Sigmoid colon (tissue), 7 donors: ENCODE data around the gene NAA35. TPM values are rescaled to one million over a fixed set of nuclear protein-coding genes. Genes with fewer than 3 reads are reported as not detected.

Experiments
- DNase-seq: peaks from one replicate; pipeline ENCODE4 v3.0.0-alpha.2; 2019
- H3K27ac ChIP-seq, 4 donors: fragments of 200-600 bp; sonication (generic); one replicate each; pipeline ENCODE4 v1.5.1; 2016 to 2019; ENCODE audit warnings: mild to moderate bottlenecking in 1 of 4
- H3K27me3 ChIP-seq, 3 donors: fragments of 200-600 bp; sonication (generic); one replicate each; pipeline ENCODE4 v1.5.1; 2019; ENCODE audit warnings: mild to moderate bottlenecking in 1 of 3
- H3K36me3 ChIP-seq, 4 donors: fragments of 200-600 bp; sonication (generic); one replicate each; pipeline ENCODE4 v1.5.1; 2016 to 2019
- H3K4me1 ChIP-seq, 4 donors: fragments of 200-600 bp; sonication (generic); one replicate each; pipeline ENCODE4 v1.5.1; 2017 to 2019
- H3K4me3 ChIP-seq, 4 donors: fragments of 200-600 bp; sonication (generic); one replicate each; pipeline ENCODE4 v1.5.1; 2017 to 2019; ENCODE audit warnings: mild to moderate bottlenecking in 2 of 4, moderate library complexity in 1 of 4
- H3K9me3 ChIP-seq, 4 donors: fragments of 200-600 bp in 3 of 4; sonication (generic) in 3 of 4; one replicate each; pipeline versions ENCODE4 v1.5.1 to v1.6.1; 2013 to 2019
- EP300 ChIP-seq, 4 donors: sonication (generic); formaldehyde crosslinking; IDR thresholded peaks; one replicate each; pipeline ENCODE4 v1.6.1; 2017; ENCODE audit warnings: antibody characterized with exemption in 4 of 4
- POLR2A ChIP-seq, 2 donors: fragments of 450-650 bp; IDR thresholded peaks; one replicate each; pipeline ENCODE4 v1.6.1; 2016; ENCODE audit warnings: antibody characterized with exemption in 2 of 2, mild to moderate bottlenecking in 2 of 2, moderate library complexity in 2 of 2
- POLR2AphosphoS5 ChIP-seq, 4 donors: sonication (generic); formaldehyde crosslinking; IDR thresholded peaks; one replicate each; pipeline ENCODE4 v1.6.1; 2017; ENCODE audit warnings: antibody characterized with exemption in 4 of 4
- WGBS, 2 donors: extraction: QIAGEN DNeasy Blood & Tissue Kit; methylation state at CpG; one replicate each; pipeline ENCODE4 v1.1.7; 2013; 5-methylcytosine and 5-hydroxymethylcytosine counted together
- intact Hi-C: fragments of 100-400 bp; cut with DNase I; formaldehyde crosslinking; loops from one replicate; pipeline ENCODE4 v1.15.1; 2023
- polyA plus RNA-seq, 3 donors: library from polyadenylated mRNA; stranded (reverse); fragments of 200-250 nt; gene quantifications; one replicate each; pipeline ENCODE4 v1.2.3, GENCODE V29; 2013
- total RNA-seq, 4 donors: library from RNA; depleted of rRNA; stranded (reverse); fragments of >200 nt; gene quantifications; one replicate each; pipeline ENCODE4 v1.1.0, GENCODE V29; 2016
- TF ChIP-seq, protein P1 (sequence below), 4 experiments: fragments of 450-650 bp in 3 of 4; fragments of 200-600 bp in 1 of 4; IDR thresholded peaks; one replicate each; pipeline ENCODE4 v1.5.1; 2016 to 2019; ENCODE audit warnings: antibody characterized with exemption in 4 of 4, mild to moderate bottlenecking in 3 of 4, moderate library complexity in 2 of 4
- donor health status: healthy with polysubstance abuse.
- donor health status: Bipolar disorder and iron deficiency.
- donor health status: healthy.

The NAA35 gene
- total and polyA plus RNA-seq, 7 donors, result 13.2 to 31.6 (median 19.5) TPM

GRCh38 chr9:86061972-86062739, 121.2 kb downstream of the NAA35 start:
- H3K27me3 ChIP-seq, result no peaks in the 10 kb centered on the region
- intact Hi-C loops, result no loop called here
- WGBS, 2 donors, result 39 to 71% methylated on average over 11 of the region's 11 CpGs
- H3K4me3 ChIP-seq, result no peak overlapping the region
- no peak overlapping the region for H3K27ac ChIP-seq
- TF ChIP-seq POLR2A (IDR thresholded peaks at IDR 0.05) (no peak), EP300 (IDR thresholded peaks at IDR 0.05) (no peak), POLR2AphosphoS5 (IDR thresholded peaks at IDR 0.05) (no peak)
- TF ChIP-seq, protein P1, sequence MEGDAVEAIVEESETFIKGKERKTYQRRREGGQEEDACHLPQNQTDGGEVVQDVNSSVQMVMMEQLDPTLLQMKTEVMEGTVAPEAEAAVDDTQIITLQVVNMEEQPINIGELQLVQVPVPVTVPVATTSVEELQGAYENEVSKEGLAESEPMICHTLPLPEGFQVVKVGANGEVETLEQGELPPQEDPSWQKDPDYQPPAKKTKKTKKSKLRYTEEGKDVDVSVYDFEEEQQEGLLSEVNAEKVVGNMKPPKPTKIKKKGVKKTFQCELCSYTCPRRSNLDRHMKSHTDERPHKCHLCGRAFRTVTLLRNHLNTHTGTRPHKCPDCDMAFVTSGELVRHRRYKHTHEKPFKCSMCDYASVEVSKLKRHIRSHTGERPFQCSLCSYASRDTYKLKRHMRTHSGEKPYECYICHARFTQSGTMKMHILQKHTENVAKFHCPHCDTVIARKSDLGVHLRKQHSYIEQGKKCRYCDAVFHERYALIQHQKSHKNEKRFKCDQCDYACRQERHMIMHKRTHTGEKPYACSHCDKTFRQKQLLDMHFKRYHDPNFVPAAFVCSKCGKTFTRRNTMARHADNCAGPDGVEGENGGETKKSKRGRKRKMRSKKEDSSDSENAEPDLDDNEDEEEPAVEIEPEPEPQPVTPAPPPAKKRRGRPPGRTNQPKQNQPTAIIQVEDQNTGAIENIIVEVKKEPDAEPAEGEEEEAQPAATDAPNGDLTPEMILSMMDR (IDR thresholded peaks at IDR 0.05), result no peak
- no peaks in the 10 kb centered on the region for H3K9me3 ChIP-seq
- no peaks in the 10 kb centered on the region for H3K4me1 ChIP-seq
- H3K36me3 ChIP-seq, result no peaks in the 10 kb centered on the region
- DNase-seq, result no peak

GRCh38 chr9:86062845-86063693, 122.1 kb downstream of the NAA35 start:
- Histone ChIP-seq H3K27me3 (no peaks in the 10 kb centered on the region), H3K4me3 (no peak overlapping the region), H3K4me1 (no peaks in the 10 kb centered on the region), H3K9me3 (no peaks in the 10 kb centered on the region), H3K27ac (no peak overlapping the region), H3K36me3 (no peaks in the 10 kb centered on the region)
- TF ChIP-seq EP300 (IDR thresholded peaks at IDR 0.05), result no peak
- no peak for TF ChIP-seq POLR2AphosphoS5 (IDR thresholded peaks at IDR 0.05)
- TF ChIP-seq, protein P1 (IDR thresholded peaks at IDR 0.05), result no peak
- no peak for TF ChIP-seq POLR2A (IDR thresholded peaks at IDR 0.05)
- WGBS, 2 donors, result 23 to 69% methylated on average over 16 of the region's 16 CpGs
- intact Hi-C loops, result no loop called here
- no peak for DNase-seq

- 32 to 82% methylated on average over 2 of the region's 2 CpGs for WGBS, 2 donors
- H3K4me3 ChIP-seq, result no peak overlapping the region
- H3K4me1 ChIP-seq, result no peaks in the 10 kb centered on the region
- H3K9me3 ChIP-seq, result no peaks in the 10 kb centered on the region
- H3K36me3 ChIP-seq, result no peaks in the 10 kb centered on the region
- H3K27me3 ChIP-seq, result no peaks in the 10 kb centered on the region
- no peak overlapping the region for H3K27ac ChIP-seq
- intact Hi-C loops, result no loop called here
- no peak for DNase-seq
- TF ChIP-seq EP300 (IDR thresholded peaks at IDR 0.05) (no peak), POLR2AphosphoS5 (IDR thresholded peaks at IDR 0.05) (no peak), POLR2A (IDR thresholded peaks at IDR 0.05) (no peak)
- TF ChIP-seq, protein P1 (IDR thresholded peaks at IDR 0.05), result no peak
Measured at GRCh38 chr9:86064220-86064619, 123.3 kb downstream of the NAA35 start.

GRCh38 chr9:86069206-86069869, 128.4 kb downstream of the NAA35 start:
- Histone ChIP-seq H3K9me3 (no peaks in the 10 kb centered on the region), H3K27ac (no peak overlapping the region), H3K4me3 (no peak overlapping the region), H3K4me1 (peaks cover 0 to 4% (median 0%) of the 10 kb centered on the region in 4 donors), H3K36me3 (no peaks in the 10 kb centered on the region), H3K27me3 (no peaks in the 10 kb centered on the region)
- intact Hi-C loops, result no loop called here
- WGBS, 2 donors, result 81 to 85% methylated on average over 7 of the region's 7 CpGs
- no peak for TF ChIP-seq POLR2A (IDR thresholded peaks at IDR 0.05)
- TF ChIP-seq POLR2AphosphoS5 (IDR thresholded peaks at IDR 0.05), result no peak
- no peak for TF ChIP-seq EP300 (IDR thresholded peaks at IDR 0.05)
- TF ChIP-seq, protein P1 (IDR thresholded peaks at IDR 0.05), result no peak
- no peak for DNase-seq

Other genes starting within 250 kb of the NAA35 start
- 10 to 100 TPM; 17.1 to 24.7 (median 19.3) TPM for gene AGTPBP1, start 199.2 kb upstream of the NAA35 start, total RNA-seq
- 1 to 10 TPM; 3.6 to 5.5 (median 3.7) TPM for gene AGTPBP1, start 199.2 kb upstream of the NAA35 start, polyA plus RNA-seq
- 10 to 100 TPM in 3 of 4 donors, 1 to 10 TPM in 1; 9.2 to 14.3 (median 13.2) TPM for gene GOLM1, start 158.4 kb downstream of the NAA35 start, total RNA-seq
- 100 to 1,000 TPM in 1 of 3 donors, 10 to 100 TPM in 2; 39.6 to 187 (median 42.5) TPM for gene GOLM1, start 158.4 kb downstream of the NAA35 start, polyA plus RNA-seq